Measurements from ENCODE around the gene PLG.
"Not testable (repeated sequence)": the region's sequence is repeated elsewhere in the genome, so short reads cannot be mapped to it uniquely, and the experiment has no call there.

The PLG gene

GRCh38 chr6:160701918-160702680, at the start of gene PLG:
Gene PLG, plus strand, starts transcription at chr6:160702244. Its CDS starts 61 bp downstream, at chr6:160702305.
- not testable (repeated sequence) for DNase-seq (ENCODE audit: low spot score)

- DNase-seq (ENCODE audit: low spot score), result no peak
Observed at GRCh38 chr6:160659562-160659961, 42.5 kb upstream of the PLG start.

GRCh38 chr6:160661216-160661615, 40.8 kb upstream of the PLG start:
- no peak for DNase-seq (ENCODE audit: low spot score)

- DNase-seq (ENCODE audit: low spot score), result no peak
Observed at GRCh38 chr6:160662429-160662828, 39.6 kb upstream of the PLG start.

GRCh38 chr6:160662842-160663241, 39.2 kb upstream of the PLG start:
- no peak for DNase-seq (ENCODE audit: low spot score)

- not testable (repeated sequence) for DNase-seq (ENCODE audit: low spot score)
Observed at GRCh38 chr6:160664198-160664597, 37.8 kb upstream of the PLG start, which contains the start of gene LPA. Gene LPA, minus strand, starts transcription at chr6:160664275. Its CDS starts 61 bp downstream, at chr6:160664214.

GRCh38 chr6:160667639-160668481, 34.2 kb upstream of the PLG start:
- DNase-seq (ENCODE audit: low spot score), result no peak

- no peak for DNase-seq (ENCODE audit: low spot score)
Observed at GRCh38 chr6:160668589-160668988, 33.5 kb upstream of the PLG start.

GRCh38 chr6:160676418-160676817, 25.6 kb upstream of the PLG start:
- DNase-seq (ENCODE audit: low spot score), result not testable (repeated sequence)

GRCh38 chr6:160678230-160678629, 23.8 kb upstream of the PLG start:
- DNase-seq (ENCODE audit: low spot score), result no peak

GRCh38 chr6:160678744-160679401, 23.2 kb upstream of the PLG start:
- DNase-seq (ENCODE audit: low spot score), result no peak

GRCh38 chr6:160679402-160679769, 22.7 kb upstream of the PLG start:
- DNase-seq (ENCODE audit: low spot score), result no peak

GRCh38 chr6:160685101-160685761, 16.8 kb upstream of the PLG start:
- DNase-seq (ENCODE audit: low spot score), result not testable (repeated sequence)

- no peak for DNase-seq (ENCODE audit: low spot score)
Observed at GRCh38 chr6:160685762-160686450, 16.1 kb upstream of the PLG start.

GRCh38 chr6:160690458-160690857, 11.6 kb upstream of the PLG start:
- no peak for DNase-seq (ENCODE audit: low spot score)

- DNase-seq (ENCODE audit: low spot score), result no peak
Observed at GRCh38 chr6:160691617-160692016, 10.4 kb upstream of the PLG start.

- no peak for DNase-seq (ENCODE audit: low spot score)
Observed at GRCh38 chr6:160692369-160692959, 9.6 kb upstream of the PLG start.

GRCh38 chr6:160695025-160695424, 7.0 kb upstream of the PLG start:
- not testable (repeated sequence) for DNase-seq (ENCODE audit: low spot score)

- not testable (repeated sequence) for DNase-seq (ENCODE audit: low spot score)
Observed at GRCh38 chr6:160695622-160696021, 6.4 kb upstream of the PLG start.

- not testable (repeated sequence) for DNase-seq (ENCODE audit: low spot score)
Observed at GRCh38 chr6:160696884-160697283, 5.2 kb upstream of the PLG start.

- no peak for DNase-seq (ENCODE audit: low spot score)
Observed at GRCh38 chr6:160697826-160698225, 4.2 kb upstream of the PLG start.

Measured in hepatic stellate cell (primary cell).